BE2C (cell line): ENCODE results near the gene FAM13A.
"Not testable (repeated sequence)": the region's sequence is repeated elsewhere in the genome, so short reads cannot be mapped to it uniquely, and the experiment has no call there.

Experiments
- DNase-seq: peaks from one replicate; pipeline ENCODE4 v3.0.0-alpha.2; 2020
- H3K27me3 ChIP-seq: fragments of 250-450 bp; sonication (Bioruptor Pico); 2 replicates; pipeline ENCODE4 v1.5.1; 2020; ENCODE audit warnings: mild to moderate bottlenecking
- H3K36me3 ChIP-seq: fragments of 250-450 bp; sonication (Bioruptor Pico); 2 replicates; pipeline ENCODE4 v1.5.1; 2020; ENCODE audit warnings: mild to moderate bottlenecking
- H3K4me1 ChIP-seq: fragments of 250-450 bp; sonication (Bioruptor Pico); 2 replicates; pipeline ENCODE4 v1.5.1; 2020
- H3K4me3 ChIP-seq: 2 replicates; pipeline ENCODE4 v1.5.1; 2011; ENCODE audit warnings: low read depth, low read length
- H3K9me3 ChIP-seq: fragments of 250-450 bp; sonication (Bioruptor Pico); 2 replicates; pipeline ENCODE4 v1.5.1; 2020
- TF ChIP-seq, protein P1 (sequence below): IDR thresholded peaks from 2 replicates; pipeline ENCODE4 v1.5.1; 2012; ENCODE audit warnings: mild to moderate bottlenecking, low read depth, low read length

FAM13A gene

DNA sequence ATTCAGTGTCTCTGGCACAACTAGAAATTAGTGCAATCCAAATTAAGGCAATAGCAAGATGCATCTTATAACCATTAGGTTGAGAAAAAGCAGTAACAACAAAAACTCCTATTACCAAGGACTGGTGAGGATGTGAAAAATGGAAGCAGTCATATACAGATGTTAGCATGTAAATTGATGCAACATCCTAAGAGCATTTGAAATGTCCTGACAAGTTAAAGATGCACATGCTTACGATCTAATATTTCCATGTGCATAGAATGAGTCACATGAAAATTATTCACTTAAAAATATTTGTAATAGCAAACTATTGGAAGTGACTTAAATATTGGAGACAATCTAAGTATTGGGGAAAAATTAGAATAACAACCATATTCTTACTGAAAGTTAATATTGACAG, 163.0 kb downstream of the FAM13A start:
- no peaks in the 10 kb centered on the region for H3K27me3 ChIP-seq
- H3K9me3 ChIP-seq, result no peaks in the 10 kb centered on the region
- TF ChIP-seq, protein P1, sequence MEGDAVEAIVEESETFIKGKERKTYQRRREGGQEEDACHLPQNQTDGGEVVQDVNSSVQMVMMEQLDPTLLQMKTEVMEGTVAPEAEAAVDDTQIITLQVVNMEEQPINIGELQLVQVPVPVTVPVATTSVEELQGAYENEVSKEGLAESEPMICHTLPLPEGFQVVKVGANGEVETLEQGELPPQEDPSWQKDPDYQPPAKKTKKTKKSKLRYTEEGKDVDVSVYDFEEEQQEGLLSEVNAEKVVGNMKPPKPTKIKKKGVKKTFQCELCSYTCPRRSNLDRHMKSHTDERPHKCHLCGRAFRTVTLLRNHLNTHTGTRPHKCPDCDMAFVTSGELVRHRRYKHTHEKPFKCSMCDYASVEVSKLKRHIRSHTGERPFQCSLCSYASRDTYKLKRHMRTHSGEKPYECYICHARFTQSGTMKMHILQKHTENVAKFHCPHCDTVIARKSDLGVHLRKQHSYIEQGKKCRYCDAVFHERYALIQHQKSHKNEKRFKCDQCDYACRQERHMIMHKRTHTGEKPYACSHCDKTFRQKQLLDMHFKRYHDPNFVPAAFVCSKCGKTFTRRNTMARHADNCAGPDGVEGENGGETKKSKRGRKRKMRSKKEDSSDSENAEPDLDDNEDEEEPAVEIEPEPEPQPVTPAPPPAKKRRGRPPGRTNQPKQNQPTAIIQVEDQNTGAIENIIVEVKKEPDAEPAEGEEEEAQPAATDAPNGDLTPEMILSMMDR, result no peak
- no peaks in the 10 kb centered on the region for H3K36me3 ChIP-seq
- no peak for DNase-seq
- no peak overlapping the region for H3K4me3 ChIP-seq
- no peaks in the 10 kb centered on the region for H3K4me1 ChIP-seq

DNA sequence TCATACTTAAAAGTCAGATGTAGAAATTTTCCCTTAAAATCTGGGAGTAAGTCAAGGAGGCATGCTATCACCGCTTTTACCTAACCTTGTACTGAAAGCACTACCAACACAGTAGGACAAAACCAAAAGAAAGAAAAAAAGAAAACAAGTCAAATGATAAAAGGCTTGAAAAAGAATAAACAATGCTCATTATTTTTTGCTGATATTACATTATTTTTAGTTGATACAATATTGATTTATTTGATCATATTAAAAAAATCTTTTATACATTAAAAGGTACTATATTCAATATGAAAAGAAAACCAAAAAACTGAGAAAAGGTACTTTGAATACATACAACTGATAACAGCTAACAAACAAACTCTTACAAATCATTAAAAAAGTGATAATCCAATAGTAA, 164.3 kb downstream of the FAM13A start:
- Histone ChIP-seq H3K36me3 (no peaks in the 10 kb centered on the region), H3K27me3 (no peaks in the 10 kb centered on the region), H3K4me1 (peaks cover 2% of the 10 kb centered on the region; the same call in 1 of the 2 replicates), H3K4me3 (no peak overlapping the region), H3K9me3 (no peaks in the 10 kb centered on the region)
- DNase-seq, result no peak
- TF ChIP-seq, protein P1, result no peak

DNA sequence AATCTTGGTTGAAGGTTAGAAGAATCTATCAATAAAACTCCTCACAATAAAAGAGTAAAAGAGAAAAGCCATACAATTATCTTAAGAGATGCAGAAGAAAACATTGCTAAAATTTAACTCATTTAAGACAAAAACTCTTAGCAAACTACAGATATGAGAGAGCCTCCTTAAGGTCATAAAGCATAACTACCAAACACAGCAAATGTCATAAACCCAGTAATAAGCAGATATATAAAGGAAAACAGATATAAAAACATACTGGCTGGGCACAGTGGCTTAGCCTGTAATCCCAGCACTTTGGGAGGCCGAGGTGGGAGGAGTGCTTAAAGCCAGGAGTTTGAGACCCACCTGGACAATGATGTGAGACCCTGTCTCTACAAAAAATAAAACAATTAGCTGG, 165.3 kb downstream of the FAM13A start:
- H3K4me1 ChIP-seq, result peaks cover 2% of the 10 kb centered on the region; the same call in 1 of the 2 replicates
- no peak for DNase-seq
- H3K4me3 ChIP-seq, result no peak overlapping the region

DNA sequence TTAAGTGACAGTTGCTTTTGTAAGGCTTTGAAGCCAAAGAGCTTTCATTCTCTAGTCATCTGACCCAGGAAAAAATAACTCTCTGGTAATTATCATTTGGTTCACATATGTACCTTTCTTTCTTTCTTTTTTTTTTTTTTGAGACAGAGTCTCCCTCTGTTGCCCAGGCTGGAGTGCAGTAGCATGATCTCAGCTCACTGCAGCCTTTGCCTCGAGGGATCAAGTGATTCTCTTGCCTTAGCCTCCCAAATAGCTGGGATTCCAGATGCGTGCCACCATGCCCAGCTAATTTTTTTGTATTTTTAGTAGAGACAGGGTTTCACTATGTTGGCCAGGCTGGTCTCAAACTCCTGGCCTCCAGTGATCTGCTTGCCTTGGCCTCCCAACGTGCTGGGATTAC, 169.6 kb downstream of the FAM13A start:
- H3K4me1 ChIP-seq, DNase-seq, H3K27me3 ChIP-seq, H3K9me3 ChIP-seq, H3K36me3 ChIP-seq, H3K4me3 ChIP-seq: not testable (repeated sequence)

More for the DNA sequence above, 165.3 kb downstream of the FAM13A start:
- Histone ChIP-seq H3K36me3 (no peaks in the 10 kb centered on the region), H3K9me3 (no peaks in the 10 kb centered on the region), H3K27me3 (no peaks in the 10 kb centered on the region)
- TF ChIP-seq, protein P1, result no peak

GRCh38 chr4:88881227-88881569, 175.8 kb downstream of the FAM13A start:
- Histone ChIP-seq H3K36me3 (no peaks in the 10 kb centered on the region), H3K4me1 (peaks cover 26% of the 10 kb centered on the region), H3K4me3 (peak overlapping the region; percentile 47), H3K27me3 (no peaks in the 10 kb centered on the region), H3K9me3 (no peaks in the 10 kb centered on the region)
- DNase-seq, result no peak
- TF ChIP-seq, protein P1, result peak; percentile 6; the same call in 1 of the 2 replicates

GRCh38 chr4:88880501-88881226, 176.3 kb downstream of the FAM13A start:
- Histone ChIP-seq H3K4me1 (peaks cover 26% of the 10 kb centered on the region), H3K9me3 (no peaks in the 10 kb centered on the region), H3K4me3 (peak overlapping the region; percentile 47), H3K36me3 (no peaks in the 10 kb centered on the region), H3K27me3 (no peaks in the 10 kb centered on the region)
- DNase-seq, result peak; percentile 86
- TF ChIP-seq, protein P1, result no peak
